NT2/D1 (cell line): ENCODE measurements around the gene ANKRD42.
"Not testable (repeated sequence)": the region's sequence is repeated elsewhere in the genome, so short reads cannot be mapped to it uniquely, and the experiment has no call there.

Source experiments
- YY1 ChIP-seq: IDR thresholded peaks from 2 replicates; pipeline ENCODE4 v1.6.1; 2011; ENCODE audit not compliant: insufficient read length, insufficient read depth
- ZNF274 ChIP-seq: IDR thresholded peaks from 2 replicates; pipeline ENCODE4 v1.6.1; 2011; ENCODE audit warnings: mild to moderate bottlenecking, low read depth, low read length

- TF ChIP-seq YY1, ZNF274: not testable (repeated sequence)
These were observed 13.4 kb downstream of the ANKRD42 start for GRCh38 chr11:83206771-83207382.
